HL-60/S4 treated with phorbol 12-myristate 13-acetate at 8.2 ng/mL for 4 days and 3 days (cell line): ENCODE results near the gene TNS2.
"Not testable (repeated sequence)": the region's sequence is repeated elsewhere in the genome, so short reads cannot be mapped to it uniquely, and the experiment has no call there.

Source experiments
- in situ Hi-C: fragments of 300-500 bp; cut with MboI; formaldehyde crosslinking; loops from 2 replicates; pipeline ENCODE4 v1.15.0; 2022; ENCODE audit warnings: low sequenced_read_pairs

TNS2 gene

DNA sequence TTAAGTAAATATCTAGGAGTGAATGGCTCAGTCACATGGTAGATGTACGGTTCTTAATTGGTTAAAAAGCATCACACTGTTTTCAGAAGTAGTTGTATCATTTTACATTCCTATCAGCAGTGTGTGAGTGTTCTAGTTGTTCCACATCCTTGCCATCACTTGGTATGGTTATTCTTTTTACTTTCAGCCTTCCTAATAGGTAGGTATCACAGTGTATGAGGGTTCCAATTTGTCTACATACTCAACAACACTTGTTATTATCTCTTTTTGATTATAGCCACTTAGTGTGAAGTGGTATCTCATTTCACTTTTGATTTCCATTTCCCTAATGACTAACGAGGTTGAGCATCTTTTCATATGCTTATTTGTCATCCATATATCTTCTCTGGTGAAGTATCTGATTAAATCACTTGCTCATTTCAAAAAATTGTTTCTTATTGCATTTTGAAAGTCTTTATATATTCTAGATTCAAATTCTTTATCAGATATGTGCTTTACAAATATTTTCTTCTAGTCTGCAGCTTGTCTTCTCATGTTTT lies 32.8 kb downstream of the TNS2 start:
- in situ Hi-C loops = no loop called here

DNA sequence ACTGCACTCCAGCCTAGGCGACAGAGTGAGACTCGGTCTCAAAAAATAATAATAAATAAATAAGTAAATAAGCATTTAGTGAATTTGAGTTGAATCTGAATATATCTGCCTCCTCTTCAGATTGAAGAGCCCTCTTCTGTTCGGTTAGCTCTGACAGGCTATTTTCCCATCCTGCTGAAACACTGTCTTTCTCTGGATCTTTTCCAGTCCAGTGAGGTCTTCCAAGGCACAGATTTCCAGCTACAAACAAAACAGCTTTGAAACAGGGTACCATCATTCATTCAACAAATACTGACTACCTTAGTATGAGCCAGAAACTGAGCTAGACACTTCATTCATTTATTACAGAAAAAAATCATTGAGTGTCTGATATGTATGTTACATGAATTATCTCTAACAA lies 36.5 kb downstream of the TNS2 start:
- in situ Hi-C loops = no loop called here

DNA sequence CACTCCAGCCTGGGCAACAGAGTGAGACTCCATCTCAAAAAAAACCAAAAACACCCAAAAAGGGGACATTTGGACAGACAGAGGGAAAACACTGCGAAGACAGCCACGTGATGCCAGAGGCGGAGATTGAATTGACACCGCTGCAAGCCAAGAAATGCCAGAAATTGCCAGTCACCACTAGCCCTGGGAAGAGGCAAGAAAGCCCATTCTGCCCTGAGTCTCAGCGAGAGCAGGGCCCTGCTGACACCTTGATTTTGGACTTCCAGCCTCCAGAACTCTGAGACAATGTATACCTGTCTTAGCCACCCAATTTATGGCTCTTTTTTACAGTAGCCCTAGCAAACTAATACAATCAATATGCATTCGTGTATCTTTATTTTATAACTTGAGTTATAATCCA lies 40.2 kb downstream of the TNS2 start:
- in situ Hi-C loops = no loop called here

DNA sequence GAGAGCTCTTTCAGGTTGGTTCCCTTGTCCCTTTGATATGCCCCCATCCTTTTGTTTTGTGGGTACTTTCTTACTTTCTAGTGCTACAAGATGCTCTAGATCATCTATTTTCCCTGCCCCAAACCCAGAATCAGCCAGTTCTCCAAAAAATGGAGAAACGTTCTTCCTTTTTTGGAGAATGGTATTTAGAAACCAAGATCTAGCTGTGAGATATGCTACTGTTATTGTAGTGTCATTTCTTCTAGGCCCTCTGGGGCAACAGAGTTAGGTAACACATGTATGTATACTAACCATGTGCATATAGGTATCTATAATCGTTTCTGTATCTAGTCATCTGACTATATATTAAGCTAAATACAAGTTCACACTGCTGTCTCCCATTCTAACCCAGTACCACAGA lies 40.7 kb downstream of the TNS2 start:
- in situ Hi-C loops = no loop called here

DNA sequence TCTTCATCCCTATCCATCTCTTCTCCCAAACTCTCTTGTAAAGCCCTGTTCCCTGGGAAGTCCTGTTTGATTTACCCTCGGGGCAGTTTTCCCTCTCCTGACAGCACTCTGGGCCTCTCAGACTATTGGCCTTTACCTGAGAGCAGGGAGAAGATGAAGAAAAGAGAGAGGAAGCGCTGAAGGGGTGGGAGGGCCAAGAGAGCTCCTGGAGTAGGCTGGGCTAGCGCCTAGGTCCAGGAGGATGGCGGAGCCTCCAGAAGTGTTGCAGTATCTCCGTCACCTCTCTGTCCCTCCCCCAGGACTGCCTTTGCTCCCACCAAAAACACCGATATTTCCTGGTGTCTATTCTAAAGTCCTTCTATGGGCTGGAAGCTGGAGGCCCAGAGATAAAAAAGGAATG lies 41.9 kb downstream of the TNS2 start:
- in situ Hi-C loops = no loop called here

DNA sequence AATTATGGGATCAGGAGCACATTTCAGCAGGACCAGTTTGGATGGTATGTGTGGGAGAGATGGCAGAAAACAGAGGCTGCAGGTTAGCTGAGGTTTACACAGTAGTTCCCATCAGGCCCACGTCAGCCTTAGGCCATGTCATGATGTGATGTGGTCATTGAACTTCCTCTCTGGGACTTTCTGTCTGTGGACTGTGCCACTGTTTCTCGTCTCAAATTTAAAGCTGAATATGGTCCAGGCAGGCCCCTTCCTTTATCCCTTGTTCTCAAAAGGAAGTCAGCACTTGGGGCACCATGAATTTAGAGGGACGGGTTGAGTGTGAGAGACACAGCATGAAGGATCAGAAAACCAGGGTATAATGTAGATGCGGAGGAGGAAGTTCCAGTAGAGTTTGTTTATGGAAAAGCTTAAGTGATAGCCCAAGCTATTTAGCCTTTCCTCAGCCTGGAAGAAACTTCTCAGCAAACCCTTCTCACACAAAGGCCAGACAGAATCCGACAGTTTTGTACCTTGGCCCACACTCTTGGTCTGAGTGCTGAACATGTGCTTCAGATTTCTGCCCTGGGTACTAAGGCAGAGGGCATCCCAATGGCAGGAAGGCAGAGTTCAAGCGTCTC lies 44.0 kb downstream of the TNS2 start:
- in situ Hi-C loops = no loop called here

DNA sequence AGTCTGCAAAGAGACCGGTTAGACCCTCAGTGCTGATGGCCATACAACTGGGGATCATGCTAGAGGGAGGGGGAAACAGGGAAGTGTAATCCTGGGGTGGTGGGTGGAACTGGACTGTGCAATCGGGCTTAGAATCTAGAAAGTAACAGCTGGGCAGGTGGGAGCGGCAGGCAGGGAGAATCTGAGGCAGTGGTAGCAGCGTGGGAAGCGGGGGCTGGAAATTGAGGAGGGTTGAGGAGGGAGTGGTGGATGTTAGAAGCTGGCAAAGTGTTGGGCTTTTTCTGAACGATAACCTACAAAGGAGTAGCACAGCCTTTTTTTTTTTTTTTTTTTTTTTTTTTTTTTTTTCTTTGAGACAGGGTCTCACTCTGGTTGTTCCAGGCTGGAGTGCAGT lies 44.5 kb downstream of the TNS2 start:
- in situ Hi-C loops = no loop called here

DNA sequence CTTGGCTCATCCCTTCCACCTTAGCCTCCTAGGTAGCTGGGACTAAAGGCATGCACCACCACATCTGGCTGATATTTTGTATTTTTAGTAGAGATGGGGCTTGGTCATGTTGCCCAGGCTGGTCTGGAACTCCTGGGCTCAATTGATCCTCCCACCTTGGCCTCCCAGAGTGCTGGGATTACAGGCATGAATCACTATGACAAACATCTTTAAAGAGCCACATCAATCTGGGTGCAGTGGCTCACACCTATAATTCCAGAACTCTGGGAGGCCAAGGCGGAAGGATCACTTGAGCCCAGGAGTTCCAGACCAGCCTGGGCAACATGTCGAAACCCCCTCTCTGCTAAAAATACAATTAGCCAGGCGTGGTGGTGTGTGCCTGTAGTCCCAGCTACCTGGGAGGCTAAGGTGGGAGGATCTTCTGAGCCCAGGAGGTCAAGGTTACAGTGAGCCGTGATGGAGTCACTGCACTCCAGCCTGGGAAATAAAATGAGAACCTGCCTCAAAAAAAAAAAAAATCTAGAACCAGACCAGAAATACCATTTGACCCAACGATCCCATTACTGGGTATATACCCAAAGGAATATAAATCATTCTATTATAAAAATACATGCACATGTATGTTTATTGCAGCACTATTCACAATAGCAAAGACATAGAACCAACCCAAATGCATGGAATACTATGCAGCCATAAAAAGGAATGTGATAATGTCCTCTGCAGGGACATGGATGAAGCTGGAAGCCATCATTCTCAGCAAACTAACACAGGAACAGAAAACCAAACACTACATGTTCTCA lies 45.1 kb downstream of the TNS2 start:
- in situ Hi-C loops = not testable (repeated sequence)

DNA sequence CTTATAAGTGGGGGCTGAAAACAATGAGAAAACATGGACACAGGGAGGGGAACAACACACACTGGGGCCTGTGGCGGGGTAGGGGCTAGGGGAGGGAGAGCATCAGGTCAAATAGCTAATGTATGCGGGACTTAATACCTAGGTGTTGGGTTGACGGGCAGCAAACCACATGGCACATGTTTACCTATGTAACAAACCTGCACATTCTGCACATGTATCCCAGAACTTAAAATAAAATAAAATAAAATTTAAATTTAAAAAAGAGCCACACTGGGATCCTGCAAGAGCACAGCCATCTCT lies 45.7 kb downstream of the TNS2 start:
- in situ Hi-C loops = not testable (repeated sequence)

DNA sequence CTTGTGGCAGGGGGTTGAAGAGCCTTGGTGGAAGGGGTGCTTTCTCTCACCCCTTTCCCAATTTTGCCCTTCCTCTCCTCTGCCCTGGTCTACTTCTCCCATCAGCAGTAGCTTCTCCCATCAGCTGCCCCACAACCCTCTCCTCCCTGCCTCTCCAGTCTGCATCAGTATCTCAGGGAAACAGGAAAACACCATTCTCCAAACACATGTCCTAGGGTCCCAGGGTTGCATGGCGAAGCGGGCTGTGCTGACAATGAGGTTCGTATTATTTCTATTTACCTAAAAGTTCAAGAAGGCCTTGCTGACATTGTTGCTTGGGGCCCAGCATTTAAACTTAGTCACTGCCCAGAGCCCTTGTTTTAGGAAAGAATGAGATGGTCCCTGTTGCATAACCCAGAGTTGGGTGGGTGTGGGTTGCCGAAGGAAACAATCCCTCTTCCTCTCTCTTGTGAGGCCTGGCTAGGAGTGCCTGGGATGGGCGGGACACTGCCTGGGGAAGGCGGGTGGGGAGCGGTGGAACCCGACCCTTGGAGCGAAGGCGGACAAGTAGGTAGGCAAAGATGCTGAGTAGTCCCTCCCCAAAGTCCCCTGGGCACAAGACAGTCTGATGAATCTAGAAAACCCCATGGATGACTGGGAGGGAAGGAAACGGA lies 46.4 kb downstream of the TNS2 start:
- in situ Hi-C loops = no loop called here

DNA sequence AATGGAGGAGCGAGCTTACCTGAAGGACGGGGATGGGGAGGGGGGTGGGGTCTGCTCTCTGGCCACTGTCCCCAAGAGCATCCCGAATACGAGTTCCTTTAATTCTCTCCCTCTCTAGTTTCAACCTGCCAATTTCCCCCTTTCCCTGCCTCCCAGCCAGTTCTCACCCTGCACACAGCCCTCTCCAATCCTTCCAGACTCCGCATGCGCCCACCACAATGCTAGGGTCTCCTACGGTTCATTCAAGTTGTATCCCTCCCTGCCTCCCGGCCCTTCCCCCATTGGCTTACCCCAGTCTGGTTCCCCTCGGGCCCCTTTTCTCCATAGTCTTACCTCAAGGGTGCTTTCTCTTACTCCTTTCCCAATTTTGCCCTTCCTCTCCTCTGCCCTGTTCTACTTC lies 46.9 kb downstream of the TNS2 start:
- in situ Hi-C loops = no loop called here

DNA sequence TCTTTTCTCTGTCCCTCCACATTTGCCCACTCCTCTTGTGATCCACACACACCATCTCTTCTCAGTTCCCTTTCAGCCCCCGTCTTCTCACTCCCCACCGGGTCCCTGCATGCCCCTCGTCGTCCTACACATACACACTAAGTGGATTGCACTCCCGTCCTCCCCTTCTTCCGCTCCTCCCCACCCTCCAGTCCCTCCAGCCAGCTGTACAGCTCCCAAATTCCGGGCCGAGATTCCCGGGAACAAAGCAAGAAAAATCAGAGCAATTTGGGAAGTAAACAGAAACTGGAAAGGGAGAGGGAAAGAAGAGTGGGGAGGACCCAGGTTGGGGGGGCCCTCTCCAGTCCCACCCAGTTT lies 47.3 kb downstream of the TNS2 start:
- in situ Hi-C loops = no loop called here

DNA sequence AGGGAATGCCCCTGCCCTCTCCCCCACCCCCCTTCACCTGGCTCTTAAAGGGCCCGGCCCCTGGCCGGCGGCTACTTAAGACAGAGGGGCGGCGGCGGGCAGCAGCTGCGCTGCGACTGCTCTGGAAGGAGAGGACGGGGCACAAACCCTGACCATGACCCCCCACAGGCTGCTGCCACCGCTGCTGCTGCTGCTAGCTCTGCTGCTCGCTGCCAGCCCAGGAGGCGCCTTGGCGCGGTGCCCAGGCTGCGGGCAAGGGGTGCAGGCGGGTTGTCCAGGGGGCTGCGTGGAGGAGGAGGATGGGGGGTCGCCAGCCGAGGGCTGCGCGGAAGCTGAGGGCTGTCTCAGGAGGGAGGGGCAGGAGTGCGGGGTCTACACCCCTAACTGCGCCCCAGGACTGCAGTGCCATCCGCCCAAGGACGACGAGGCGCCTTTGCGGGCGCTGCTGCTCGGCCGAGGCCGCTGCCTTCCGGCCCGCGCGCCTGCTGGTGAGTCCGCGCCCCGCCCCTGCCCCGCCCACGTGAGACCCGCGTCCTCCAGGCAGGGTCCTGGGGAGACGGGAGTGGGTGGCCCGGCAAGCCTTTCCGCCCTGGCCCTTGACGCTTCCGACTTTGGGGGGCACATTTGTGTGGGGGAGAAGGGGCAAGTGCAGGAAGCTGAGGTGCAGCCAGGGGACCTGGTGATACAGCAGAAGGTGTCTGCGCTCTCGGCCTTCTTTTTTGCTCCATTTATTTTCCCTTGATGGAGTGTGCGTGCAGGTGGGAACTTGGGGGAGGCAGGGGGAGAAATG lies 47.9 kb downstream of the TNS2 start, which contains the start of gene IGFBP6:
Gene IGFBP6 (plus strand): TSS at position 104 of the 790 bp plus-strand sequence. CDS start 51 bp downstream, at position 155.
- in situ Hi-C loops = no loop called here

DNA sequence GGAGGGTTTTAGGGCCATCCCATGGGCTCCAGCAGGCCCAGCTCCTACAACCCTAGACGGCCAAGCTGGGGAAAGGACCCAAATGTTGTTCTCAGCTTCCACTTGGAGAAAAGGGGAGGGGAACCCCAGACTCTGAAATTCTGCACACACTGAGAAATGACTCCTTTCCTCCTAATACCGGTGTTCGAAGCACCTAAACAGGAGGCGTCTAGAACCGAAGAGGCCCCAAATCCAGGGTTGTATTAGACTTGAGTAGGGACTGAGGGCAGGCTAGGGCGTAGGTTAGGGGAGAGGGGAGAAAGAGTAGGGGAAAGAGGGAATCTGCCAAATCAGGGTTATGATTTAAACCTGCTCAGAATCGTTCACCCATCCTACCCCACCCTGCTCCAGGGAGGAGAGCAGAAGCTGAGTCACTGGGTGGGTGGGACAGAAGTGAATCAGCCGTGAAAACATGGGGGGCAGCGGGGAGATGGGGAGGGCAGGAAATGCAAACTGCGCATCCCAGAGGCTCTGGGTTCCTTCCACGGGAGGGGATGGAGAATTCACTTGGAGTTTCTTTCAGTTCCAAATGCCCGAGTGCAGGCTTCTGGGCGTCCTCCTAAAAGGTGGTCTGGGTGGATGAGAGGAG lies 48.6 kb downstream of the TNS2 start:
- in situ Hi-C loops = no loop called here

DNA sequence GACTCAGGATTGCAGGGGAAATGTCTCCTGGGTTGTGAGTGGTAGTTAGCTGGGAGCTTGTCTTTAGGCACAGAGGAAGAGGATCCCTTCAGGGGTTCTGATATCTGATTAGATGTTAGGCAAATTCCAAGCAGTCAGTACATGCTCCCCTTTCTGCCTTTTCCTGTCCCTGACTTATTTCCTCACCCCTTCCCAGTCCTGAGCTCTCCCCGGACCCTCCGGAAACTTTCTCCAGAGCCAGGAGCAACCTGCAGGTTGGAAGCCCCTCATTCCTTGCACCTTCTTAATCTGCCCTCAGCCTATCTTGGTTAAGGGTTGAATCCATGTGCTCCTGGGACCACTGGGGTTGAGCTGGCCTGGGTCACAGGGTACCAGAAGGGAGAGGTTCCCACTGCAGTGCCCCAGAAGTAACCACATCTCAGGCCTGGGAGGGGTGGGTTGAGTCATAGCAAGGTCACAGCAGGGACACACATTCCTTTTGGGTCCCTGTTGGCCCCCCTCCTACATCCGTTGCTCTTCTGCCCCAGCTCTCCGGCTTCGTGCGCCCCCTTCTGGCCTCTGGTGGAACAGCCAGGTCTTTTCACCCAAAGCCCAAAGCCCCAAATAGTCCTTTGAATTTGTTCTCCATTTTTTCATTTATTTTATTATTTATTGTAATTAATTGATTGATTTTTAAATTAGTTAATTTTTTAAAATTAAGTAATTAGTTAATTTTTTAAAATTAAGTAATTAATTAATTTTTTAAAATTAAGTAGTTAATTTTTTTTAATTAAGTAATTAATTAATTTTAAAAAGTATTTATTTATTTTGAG lies 49.4 kb downstream of the TNS2 start:
- in situ Hi-C loops = no loop called here

DNA sequence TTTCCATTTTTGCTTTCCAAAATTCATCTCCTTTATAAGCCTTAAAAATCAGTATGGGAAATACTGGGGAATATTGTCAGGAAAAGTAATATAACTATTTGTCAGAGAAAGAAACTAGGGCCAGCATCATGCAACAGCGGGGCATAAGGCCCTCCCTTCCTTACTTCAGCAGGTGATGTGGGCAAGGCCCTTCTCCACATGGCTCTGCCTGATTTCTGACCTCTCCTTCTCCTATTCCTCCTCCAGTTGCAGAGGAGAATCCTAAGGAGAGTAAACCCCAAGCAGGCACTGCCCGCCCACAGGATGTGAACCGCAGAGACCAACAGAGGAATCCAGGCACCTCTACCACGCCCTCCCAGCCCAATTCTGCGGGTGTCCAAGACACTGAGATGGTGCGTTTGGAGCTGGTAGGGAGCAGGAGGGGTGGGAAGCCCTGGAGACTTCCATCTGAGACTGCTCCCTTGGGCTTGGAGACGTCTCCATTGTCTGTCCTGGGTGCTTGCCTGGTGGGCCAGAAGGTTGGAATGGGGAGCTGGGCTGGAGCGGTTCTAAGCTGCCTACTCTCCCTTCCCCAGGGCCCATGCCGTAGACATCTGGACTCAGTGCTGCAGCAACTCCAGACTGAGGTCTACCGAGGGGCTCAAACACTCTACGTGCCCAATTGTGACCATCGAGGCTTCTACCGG lies 50.7 kb downstream of the TNS2 start:
- in situ Hi-C loops = no loop called here

DNA sequence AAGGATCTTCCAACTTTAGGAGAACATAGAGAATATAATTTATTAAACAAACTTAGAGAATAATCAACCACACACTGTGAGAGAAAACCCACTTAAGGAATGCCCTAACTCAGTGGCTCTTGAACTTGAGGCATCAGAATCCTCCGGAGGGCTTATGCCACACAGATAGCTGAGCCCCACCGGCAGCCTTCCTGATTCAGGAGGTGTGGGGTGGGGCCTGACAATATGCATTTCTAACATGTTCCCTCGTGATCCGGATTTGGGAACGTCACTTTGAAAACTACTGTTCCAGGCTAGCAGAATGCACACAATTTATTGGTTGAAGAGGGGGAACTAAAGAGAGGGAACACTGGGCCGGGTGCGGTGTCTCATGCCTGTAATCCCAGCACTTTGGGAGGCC lies 51.4 kb downstream of the TNS2 start:
- in situ Hi-C loops = no loop called here

DNA sequence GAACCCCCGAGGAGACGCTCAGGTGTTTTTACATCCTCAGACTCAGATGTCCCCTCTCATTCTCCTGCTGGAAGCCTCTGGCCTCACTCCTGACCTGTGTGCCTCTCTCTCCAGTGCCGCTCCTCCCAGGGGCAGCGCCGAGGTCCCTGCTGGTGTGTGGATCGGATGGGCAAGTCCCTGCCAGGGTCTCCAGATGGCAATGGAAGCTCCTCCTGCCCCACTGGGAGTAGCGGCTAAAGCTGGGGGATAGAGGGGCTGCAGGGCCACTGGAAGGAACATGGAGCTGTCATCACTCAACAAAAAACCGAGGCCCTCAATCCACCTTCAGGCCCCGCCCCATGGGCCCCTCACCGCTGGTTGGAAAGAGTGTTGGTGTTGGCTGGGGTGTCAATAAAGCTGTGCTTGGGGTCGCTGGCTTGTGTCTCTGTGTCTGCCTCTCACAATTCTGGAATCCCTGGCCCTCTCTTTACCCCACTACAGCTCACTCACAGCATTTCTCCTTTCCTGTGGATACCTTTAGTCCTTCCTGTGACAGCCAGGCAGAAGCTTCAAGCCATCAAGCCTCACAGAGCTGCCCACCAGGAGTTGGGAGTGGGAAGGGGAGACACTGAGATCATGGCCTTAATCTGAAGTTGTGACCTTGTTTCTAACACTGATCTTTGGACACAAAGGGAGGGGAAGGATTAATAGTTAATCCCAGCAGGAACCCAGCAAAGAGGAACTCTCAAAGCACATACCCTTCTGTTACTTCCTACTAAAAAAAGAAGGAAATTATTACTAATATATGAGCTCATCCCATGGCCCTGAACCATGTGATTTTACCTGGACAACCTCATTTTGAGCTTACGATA lies 52.3 kb downstream of the TNS2 start:
- in situ Hi-C loops = no loop called here
